ENCODE results near the gene MARCHF2. TPM values are rescaled to one million over a fixed set of nuclear protein-coding genes. Genes with fewer than 3 reads are reported as not detected.
"Not testable (repeated sequence)": the region's sequence is repeated elsewhere in the genome, so short reads cannot be mapped to it uniquely, and the experiment has no call there.

MARCHF2 gene
- total RNA-seq, 1 donor from 2014 or later: 24.8 TPM

GRCh38 chr19:8367327-8368001 is 45.6 kb upstream of the MARCHF2 start:
- no peaks in the 10 kb centered on the region for H3K9me3 Mint-ChIP-seq
- no peak overlapping the region for H3K4me3 Mint-ChIP-seq
- ChIA-PET CTCF (no interaction called here), POLR2A (interaction anchor here (0.7 kb wide), 2 partner anchors 53 to 738 kb away, joined by 3 read pairs; partner anchors contain the start of gene PET100)
- H3K27me3 Mint-ChIP-seq: peaks cover 35% of the 10 kb centered on the region
- DNase-seq: no peak
- no peaks in the 10 kb centered on the region for H3K36me3 Mint-ChIP-seq (ENCODE audit: low read depth)
- TF ChIP-seq CTCF (IDR thresholded peaks at IDR 0.05): no peak
- no peak for ATAC-seq (ENCODE audit: low read depth)
- H3K4me1 Mint-ChIP-seq: peaks cover 14% of the 10 kb centered on the region
- intact Hi-C loops (cut with micrococcal nuclease): no loop called here
- H3K27ac Mint-ChIP-seq: no peak overlapping the region

- Mint-ChIP-seq H3K27me3 (peaks cover 24% of the 10 kb centered on the region), H3K36me3 (ENCODE audit: low read depth) (peaks cover 5% of the 10 kb centered on the region), H3K4me3 (no peak overlapping the region), H3K9me3 (no peaks in the 10 kb centered on the region), H3K4me1 (no peaks in the 10 kb centered on the region), H3K27ac (no peak overlapping the region)
- TF ChIP-seq CTCF (IDR thresholded peaks at IDR 0.05): no peak
- DNase-seq (no peak), ATAC-seq (ENCODE audit: low read depth) (no peak)
- ChIA-PET POLR2A (no interaction called here), CTCF (no interaction called here)
- intact Hi-C loops (cut with micrococcal nuclease): no loop called here
These were observed 42.7 kb upstream of the MARCHF2 start for GRCh38 chr19:8370176-8371010.

GRCh38 chr19:8371011-8371804 is 41.9 kb upstream of the MARCHF2 start:
- no peak for TF ChIP-seq CTCF (IDR thresholded peaks at IDR 0.05)
- intact Hi-C loops (cut with micrococcal nuclease): no loop called here
- Mint-ChIP-seq H3K4me1 (no peaks in the 10 kb centered on the region), H3K27ac (no peak overlapping the region), H3K36me3 (ENCODE audit: low read depth) (peaks cover 5% of the 10 kb centered on the region), H3K27me3 (peaks cover 18% of the 10 kb centered on the region), H3K4me3 (no peak overlapping the region), H3K9me3 (no peaks in the 10 kb centered on the region)
- DNase-seq: no peak
- no peak for ATAC-seq (ENCODE audit: low read depth)
- ChIA-PET CTCF (no interaction called here), POLR2A (no interaction called here)

- Mint-ChIP-seq H3K4me3 (no peak overlapping the region), H3K27me3 (no peaks in the 10 kb centered on the region), H3K36me3 (ENCODE audit: low read depth) (peaks cover 15% of the 10 kb centered on the region), H3K27ac (no peak overlapping the region), H3K9me3 (no peaks in the 10 kb centered on the region), H3K4me1 (no peaks in the 10 kb centered on the region)
- no peak for DNase-seq
- POLR2A ChIA-PET: no interaction called here
- CTCF ChIA-PET: no interaction called here
- ATAC-seq (ENCODE audit: low read depth): no peak
- intact Hi-C loops (cut with micrococcal nuclease): no loop called here
- TF ChIP-seq CTCF (IDR thresholded peaks at IDR 0.05): no peak
These were observed 39.0 kb upstream of the MARCHF2 start for GRCh38 chr19:8373867-8374813.

GRCh38 chr19:8375766-8376165 is 37.3 kb upstream of the MARCHF2 start:
- peaks cover 17% of the 10 kb centered on the region for H3K36me3 Mint-ChIP-seq (ENCODE audit: low read depth)
- DNase-seq; ATAC-seq (ENCODE audit: low read depth); H3K27me3 Mint-ChIP-seq; H3K9me3 Mint-ChIP-seq; POLR2A ChIA-PET; H3K27ac Mint-ChIP-seq; CTCF ChIA-PET; H3K4me3 Mint-ChIP-seq; intact Hi-C loops (cut with micrococcal nuclease); H3K4me1 Mint-ChIP-seq: not testable (repeated sequence)

GRCh38 chr19:8376373-8376974 is 36.6 kb upstream of the MARCHF2 start:
- H3K27me3 Mint-ChIP-seq; H3K4me1 Mint-ChIP-seq; H3K9me3 Mint-ChIP-seq; intact Hi-C loops (cut with micrococcal nuclease); CTCF ChIA-PET; DNase-seq; H3K4me3 Mint-ChIP-seq; H3K27ac Mint-ChIP-seq; ATAC-seq (ENCODE audit: low read depth); POLR2A ChIA-PET: not testable (repeated sequence)
- H3K36me3 Mint-ChIP-seq (ENCODE audit: low read depth): peaks cover 17% of the 10 kb centered on the region

Data from activated B cell treated with CpG ODN at 0.5 μM for 24 hours (primary cell).